Nephron progenitor cell (in vitro differentiated cells): ENCODE measurements around the gene JSRP1.
A peak's percentile ranks its signal among the peaks of the same experiment; 100 is the strongest.

Source experiments
- DNase-seq: peaks from one replicate; pipeline ENCODE4 v3.0.0; 2021
- H3K27ac Mint-ChIP-seq: 2 replicates; pipeline ENCODE4 v1.8.0; 2021; ENCODE audit warnings: mild to moderate bottlenecking, moderate library complexity, mixed read lengths
- H3K27me3 Mint-ChIP-seq: 2 replicates; pipeline ENCODE4 v1.8.0; 2021; ENCODE audit warnings: mild to moderate bottlenecking, low read depth, mixed read lengths; ENCODE audit not compliant: poor library complexity
- H3K36me3 Mint-ChIP-seq: 2 replicates; pipeline ENCODE4 v1.8.0; 2021; ENCODE audit warnings: low read depth, mixed read lengths
- H3K4me1 Mint-ChIP-seq: 2 replicates; pipeline ENCODE4 v1.8.0; 2021; ENCODE audit warnings: mixed read lengths
- H3K4me3 Mint-ChIP-seq: 2 replicates; pipeline ENCODE4 v1.8.0; 2021; ENCODE audit warnings: mild to moderate bottlenecking, moderate library complexity, mixed read lengths
- H3K9me3 Mint-ChIP-seq: 2 replicates; pipeline ENCODE4 v1.8.0; 2021; ENCODE audit warnings: mild to moderate bottlenecking, moderate library complexity, mixed read lengths
- TF ChIP-seq, protein P1 (sequence below): fragments of 200-600 bp; sonication (generic); IDR thresholded peaks from 2 replicates; pipeline ENCODE4 v1.5.0; 2021; ENCODE audit warnings: antibody characterized with exemption

The JSRP1 gene

DNA sequence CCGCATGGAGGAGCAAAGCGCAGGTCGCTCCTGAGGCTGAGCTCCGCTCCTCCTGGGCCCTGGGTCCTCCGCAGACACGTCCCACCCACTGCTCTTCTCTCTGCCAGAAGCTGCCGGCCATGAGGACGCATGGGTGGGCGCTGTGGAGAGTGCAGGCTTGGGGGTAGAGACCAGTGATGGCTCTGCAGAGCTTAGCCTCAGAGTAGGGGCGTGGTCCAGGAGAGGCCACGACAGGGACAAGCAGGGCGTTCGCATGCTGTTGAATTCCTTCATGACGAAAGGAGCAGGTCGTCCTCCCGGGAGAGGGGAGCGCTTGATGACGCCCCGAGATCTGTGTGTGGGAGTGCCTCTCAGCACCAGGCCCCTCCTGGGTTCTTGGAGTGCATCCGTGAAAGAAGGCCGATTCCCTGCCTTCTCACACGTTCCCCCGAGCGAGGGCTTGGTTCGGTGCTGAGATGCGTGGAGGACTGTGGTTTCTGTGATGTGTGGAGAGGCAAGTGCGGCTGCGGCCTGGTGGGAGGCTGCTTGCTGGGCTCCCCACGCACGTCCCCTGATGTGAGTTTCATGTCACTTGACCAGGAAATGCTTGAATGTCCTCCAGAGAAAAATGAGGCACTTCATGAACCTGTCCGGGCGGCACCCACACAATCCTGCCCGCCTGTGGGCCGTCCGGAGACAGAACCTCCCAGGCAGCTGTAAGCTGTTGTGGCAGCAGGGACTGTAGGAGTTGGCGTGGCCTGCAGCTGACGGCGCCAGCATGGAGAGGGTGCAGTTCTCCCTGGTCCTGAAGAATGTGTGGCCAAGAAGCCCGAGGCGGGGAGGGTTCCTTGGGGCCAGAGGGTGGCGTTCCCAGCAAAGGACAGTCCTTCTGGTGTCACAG is 15.1 kb downstream of the JSRP1 start:
- no peak for DNase-seq
- TF ChIP-seq, protein P1, sequence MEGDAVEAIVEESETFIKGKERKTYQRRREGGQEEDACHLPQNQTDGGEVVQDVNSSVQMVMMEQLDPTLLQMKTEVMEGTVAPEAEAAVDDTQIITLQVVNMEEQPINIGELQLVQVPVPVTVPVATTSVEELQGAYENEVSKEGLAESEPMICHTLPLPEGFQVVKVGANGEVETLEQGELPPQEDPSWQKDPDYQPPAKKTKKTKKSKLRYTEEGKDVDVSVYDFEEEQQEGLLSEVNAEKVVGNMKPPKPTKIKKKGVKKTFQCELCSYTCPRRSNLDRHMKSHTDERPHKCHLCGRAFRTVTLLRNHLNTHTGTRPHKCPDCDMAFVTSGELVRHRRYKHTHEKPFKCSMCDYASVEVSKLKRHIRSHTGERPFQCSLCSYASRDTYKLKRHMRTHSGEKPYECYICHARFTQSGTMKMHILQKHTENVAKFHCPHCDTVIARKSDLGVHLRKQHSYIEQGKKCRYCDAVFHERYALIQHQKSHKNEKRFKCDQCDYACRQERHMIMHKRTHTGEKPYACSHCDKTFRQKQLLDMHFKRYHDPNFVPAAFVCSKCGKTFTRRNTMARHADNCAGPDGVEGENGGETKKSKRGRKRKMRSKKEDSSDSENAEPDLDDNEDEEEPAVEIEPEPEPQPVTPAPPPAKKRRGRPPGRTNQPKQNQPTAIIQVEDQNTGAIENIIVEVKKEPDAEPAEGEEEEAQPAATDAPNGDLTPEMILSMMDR: no peak
- Mint-ChIP-seq H3K4me3 (peak overlapping the region; percentile 89), H3K9me3 (no peaks in the 10 kb centered on the region), H3K27me3 (no peaks in the 10 kb centered on the region), H3K27ac (peak overlapping the region; percentile 92), H3K4me1 (peaks cover 60% of the 10 kb centered on the region), H3K36me3 (peaks cover 21% of the 10 kb centered on the region)

GRCh38 chr19:2239771-2240770 is 16.1 kb downstream of the JSRP1 start:
- Mint-ChIP-seq H3K27me3 (no peaks in the 10 kb centered on the region), H3K4me1 (peaks cover 64% of the 10 kb centered on the region), H3K4me3 (peak overlapping the region; percentile 89), H3K27ac (peak overlapping the region; percentile 95), H3K9me3 (no peaks in the 10 kb centered on the region), H3K36me3 (peaks cover 16% of the 10 kb centered on the region)
- TF ChIP-seq, protein P1: no peak
- peak; percentile 28 for DNase-seq

DNA sequence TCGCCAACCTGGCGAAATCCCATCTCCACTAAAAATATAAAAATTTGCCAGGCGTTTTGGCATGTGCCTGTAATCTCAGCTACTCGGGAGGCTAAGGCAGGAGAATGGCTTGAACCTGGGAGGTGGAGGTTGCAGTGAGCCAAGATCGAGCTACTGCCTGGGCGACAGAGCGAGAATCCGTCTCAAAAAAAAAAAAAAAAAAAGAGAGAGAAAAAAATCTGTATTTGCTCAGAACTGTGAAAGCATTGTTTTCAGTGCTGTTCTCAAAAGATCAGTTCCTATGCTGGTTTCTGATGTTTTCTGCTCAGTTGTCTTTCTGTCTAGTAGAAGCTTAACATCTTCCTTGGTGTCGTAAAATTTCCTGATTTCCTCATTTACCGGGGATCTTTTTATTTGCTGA is 17.0 kb downstream of the JSRP1 start:
- no peaks in the 10 kb centered on the region for H3K9me3 Mint-ChIP-seq
- peak overlapping the region; percentile 95 for H3K27ac Mint-ChIP-seq
- peaks cover 70% of the 10 kb centered on the region for H3K4me1 Mint-ChIP-seq
- H3K36me3 Mint-ChIP-seq: peaks cover 17% of the 10 kb centered on the region
- TF ChIP-seq, protein P1: no peak
- no peak for DNase-seq
- peak overlapping the region; percentile 89 for H3K4me3 Mint-ChIP-seq
- H3K27me3 Mint-ChIP-seq: no peaks in the 10 kb centered on the region

- Mint-ChIP-seq H3K4me3 (peak overlapping the region; percentile 89), H3K27ac (peak overlapping the region; percentile 94), H3K9me3 (no peaks in the 10 kb centered on the region), H3K27me3 (no peaks in the 10 kb centered on the region), H3K36me3 (peaks cover 20% of the 10 kb centered on the region), H3K4me1 (peaks cover 73% of the 10 kb centered on the region)
- no peak for DNase-seq
- TF ChIP-seq, protein P1: no peak
Measured at GRCh38 chr19:2237869-2238153, 18.4 kb downstream of the JSRP1 start.

GRCh38 chr19:2237051-2237868 is 19.0 kb downstream of the JSRP1 start:
- H3K27me3 Mint-ChIP-seq: no peaks in the 10 kb centered on the region
- DNase-seq: no peak
- TF ChIP-seq, protein P1: no peak
- H3K4me1 Mint-ChIP-seq: peaks cover 67% of the 10 kb centered on the region
- peaks cover 17% of the 10 kb centered on the region for H3K36me3 Mint-ChIP-seq
- peak overlapping the region; percentile 94 for H3K27ac Mint-ChIP-seq
- no peaks in the 10 kb centered on the region for H3K9me3 Mint-ChIP-seq
- peak overlapping the region; percentile 89 for H3K4me3 Mint-ChIP-seq
